ENCODE measurements around the gene CDH4.

CDH4 gene

GRCh38 chr20:61841966-61842365 lies 589.9 kb downstream of the CDH4 start:
- TF ChIP-seq CTCF (IDR thresholded peaks at IDR 0.05; ENCODE audit: borderline replicate concordance, control extremely low read depth, extremely low read depth, insufficient read depth, missing control alignments), result no peak
- no peak for DNase-seq (ENCODE audit: low spot score)
- in situ Hi-C loops (cut with MboI; ENCODE audit: low sequenced_read_pairs, unreplicated experiment), result no loop called here

GRCh38 chr20:61844621-61845020 lies 592.6 kb downstream of the CDH4 start:
- no peak for DNase-seq (ENCODE audit: low spot score)
- TF ChIP-seq CTCF (IDR thresholded peaks at IDR 0.05; ENCODE audit: borderline replicate concordance, control extremely low read depth, extremely low read depth, insufficient read depth, missing control alignments), result no peak
- in situ Hi-C loops (cut with MboI; ENCODE audit: low sequenced_read_pairs, unreplicated experiment), result no loop called here

GRCh38 chr20:61845233-61845671 lies 593.2 kb downstream of the CDH4 start:
- DNase-seq (ENCODE audit: low spot score), result no peak
- TF ChIP-seq CTCF (IDR thresholded peaks at IDR 0.05; ENCODE audit: borderline replicate concordance, control extremely low read depth, extremely low read depth, insufficient read depth, missing control alignments), result no peak
- in situ Hi-C loops (cut with MboI; ENCODE audit: low sequenced_read_pairs, unreplicated experiment), result no loop called here

GRCh38 chr20:61846074-61846473 lies 594.0 kb downstream of the CDH4 start:
- in situ Hi-C loops (cut with MboI; ENCODE audit: low sequenced_read_pairs, unreplicated experiment), result no loop called here
- DNase-seq (ENCODE audit: low spot score), result no peak
- no peak for TF ChIP-seq CTCF (IDR thresholded peaks at IDR 0.05; ENCODE audit: borderline replicate concordance, control extremely low read depth, extremely low read depth, insufficient read depth, missing control alignments)

GRCh38 chr20:61846741-61847419 lies 594.8 kb downstream of the CDH4 start:
- in situ Hi-C loops (cut with MboI; ENCODE audit: low sequenced_read_pairs, unreplicated experiment), result no loop called here
- DNase-seq (ENCODE audit: low spot score), result no peak
- no peak for TF ChIP-seq CTCF (IDR thresholded peaks at IDR 0.05; ENCODE audit: borderline replicate concordance, control extremely low read depth, extremely low read depth, insufficient read depth, missing control alignments)

- in situ Hi-C loops (cut with MboI; ENCODE audit: low sequenced_read_pairs, unreplicated experiment), result no loop called here
- no peak for TF ChIP-seq CTCF (IDR thresholded peaks at IDR 0.05; ENCODE audit: borderline replicate concordance, control extremely low read depth, extremely low read depth, insufficient read depth, missing control alignments)
- no peak for DNase-seq (ENCODE audit: low spot score)
Observed at GRCh38 chr20:61847420-61847748, 595.3 kb downstream of the CDH4 start.
